K562 (cell line): ENCODE measurements around the gene INCA1. TPM values are rescaled to one million over a fixed set of nuclear protein-coding genes. Genes with fewer than 3 reads are reported as not detected.

ENCODE experiments used
- BDP1 ChIP-seq: IDR thresholded peaks from 3 replicates; pipeline ENCODE4 v1.6.1; 2011; ENCODE audit not compliant: insufficient read length, insufficient read depth
- DPF2 ChIP-seq: fragments of 450-650 bp; IDR thresholded peaks from 2 replicates; pipeline ENCODE4 v1.6.1; 2016
- E2F6 ChIP-seq, 2 experiments: IDR thresholded peaks; 2 replicates each; pipeline ENCODE4 v1.6.1; 2011; ENCODE audit warnings: borderline replicate concordance in 1 of 2, control low read depth in 1 of 2, low read depth in 1 of 2, low read length in 1 of 2, mild to moderate bottlenecking in 1 of 2, mixed read lengths in 1 of 2, moderate library complexity in 1 of 2; ENCODE audit not compliant: insufficient read depth in 1 of 2, insufficient read length in 1 of 2, poor library complexity in 1 of 2, severe bottlenecking in 1 of 2; ENCODE audit errors: extremely low read depth in 1 of 2
- FOXA1 ChIP-seq: fragments of 450-650 bp; IDR thresholded peaks from 2 replicates; pipeline ENCODE4 v1.6.1; 2016; ENCODE audit warnings: mild to moderate bottlenecking, borderline replicate concordance
- FOXJ3 ChIP-seq: sonication (generic); formaldehyde crosslinking; IDR thresholded peaks from 2 replicates; pipeline ENCODE4 v1.4.0; 2020; ENCODE audit warnings: mild to moderate bottlenecking, missing genetic modification reagents
- GATA2 ChIP-seq: sonication (generic); formaldehyde crosslinking; IDR thresholded peaks from 2 replicates; pipeline ENCODE4 v1.4.0; 2020; ENCODE audit warnings: mild to moderate bottlenecking, missing genetic modification reagents
- ILK ChIP-seq: fragments of 450-650 bp; IDR thresholded peaks from 2 replicates; pipeline ENCODE4 v1.6.1; 2016; ENCODE audit warnings: missing genetic modification characterization, low read depth, mild to moderate bottlenecking, missing compliant biosample characterization, moderate library complexity, borderline replicate concordance
- MTA3 ChIP-seq: fragments of 450-650 bp; formaldehyde crosslinking; IDR thresholded peaks from 2 replicates; pipeline ENCODE4 v1.6.1; 2017; ENCODE audit warnings: mild to moderate bottlenecking, borderline replicate concordance
- NCOA2 ChIP-seq, 2 experiments: fragments of 450-650 bp; IDR thresholded peaks; 2 replicates each; pipeline ENCODE4 v1.6.1; 2018; ENCODE audit warnings: mild to moderate bottlenecking in 2 of 2, moderate library complexity in 1 of 2; ENCODE audit not compliant: partially characterized antibody in 2 of 2
- PTBP1 ChIP-seq: fragments of 200-400 bp; formaldehyde crosslinking; IDR thresholded peaks from 2 replicates; pipeline ENCODE4 v1.6.1; 2017; ENCODE audit warnings: low read depth, low read length
- SOX6 ChIP-seq: fragments of 450-650 bp; IDR thresholded peaks from 2 replicates; pipeline ENCODE4 v1.6.1; 2014; ENCODE audit warnings: mild to moderate bottlenecking
- TEAD2 ChIP-seq: fragments of 450-650 bp; IDR thresholded peaks from 2 replicates; pipeline ENCODE4 v1.6.1; 2016; ENCODE audit warnings: missing genetic modification characterization, control low read depth, missing compliant biosample characterization
- TRIM24 ChIP-seq, 2 experiments: fragments of 450-650 bp; IDR thresholded peaks; 2 replicates each; pipeline ENCODE4 v1.6.1; 2016
- TSHZ1 ChIP-seq: fragments of 250-450 bp; sonication (Bioruptor Pico); IDR thresholded peaks from 2 replicates; pipeline ENCODE4 v1.4.0; 2020; ENCODE audit warnings: mild to moderate bottlenecking, moderate library complexity
- U2AF1 ChIP-seq: fragments of 200-400 bp; formaldehyde crosslinking; optimal IDR thresholded peaks from 2 replicates; pipeline ENCODE3; 2017; ENCODE audit warnings: mild to moderate bottlenecking, low read depth, low read length, moderate library complexity
- ZNF12 ChIP-seq: sonication (generic); formaldehyde crosslinking; IDR thresholded peaks from 2 replicates; pipeline ENCODE4 v1.4.0; 2020; ENCODE audit warnings: mild to moderate bottlenecking, missing genetic modification reagents
- ZNF239 ChIP-seq: fragments of 250-450 bp; sonication (Bioruptor Pico); IDR thresholded peaks from 2 replicates; pipeline ENCODE4 v1.4.0; 2020; ENCODE audit warnings: mild to moderate bottlenecking
- ZNF518B ChIP-seq: fragments of 250-450 bp; sonication (Bioruptor Pico); IDR thresholded peaks from 2 replicates; pipeline ENCODE4 v1.5.0; 2021; ENCODE audit warnings: mild to moderate bottlenecking, moderate library complexity
- ZSCAN29 ChIP-seq: fragments of 450-650 bp; IDR thresholded peaks from 2 replicates; pipeline ENCODE4 v1.6.1; 2017
- polyA plus RNA-seq, 8 experiments: library from polyadenylated mRNA; depleted of rRNA in 4 of 8; stranded (reverse) in 5 of 8; unstranded in 3 of 8; fragments of >200 nt; fragmentation: Nextera tagmentation in 2 of 8; fragmentation: Illumina TruSeq in 1 of 8; extraction: Ambion mirVana in 2 of 8; extraction: Trizol in 1 of 8; gene quantifications; 2 replicates each; pipeline versions ENCODE4 v1.2.1 to v1.2.3, GENCODE V29; 2011 to 2014; ENCODE audit warnings: inconsistent platforms in 1 of 8, missing spikeins in 1 of 8
- total RNA-seq, 7 experiments: library from RNA; depleted of rRNA in 6 of 7; stranded (reverse); fragments of >200 nt in 6 of 7; fragmentation: Illumina TruSeq in 2 of 7; extraction: Trizol in 2 of 7; gene quantifications; 2 replicates each; pipeline versions ENCODE4 v1.2.1 to v1.2.3, GENCODE V29; 2011 to 2021; ENCODE audit warnings: low replicate concordance in 1 of 7

INCA1 gene
- total and polyA plus RNA-seq, 9 of the 15 experiments (the other 6 are each of a cell fraction or from before 2014, with no cell fraction given), result 0.08 to 0.50 (median 0.13) TPM; not detected in 4

GRCh38 chr17:4939796-4940554 lies 57.3 kb downstream of the INCA1 start, which contains the start of the genes RNF167 and SLC25A11 (continued):
- no peak for TF ChIP-seq TRIM24 (IDR thresholded peaks at IDR 0.05)
- TF ChIP-seq ZNF12 (CRISPR knock-in tag), result no peak
- no peak for TF ChIP-seq FOXA1
- peak in 1 of 2 experiments; percentile 57 for TF ChIP-seq E2F6 (IDR thresholded peaks at IDR 0.05; ENCODE audit: borderline replicate concordance in 1 of 2, extremely low read depth in 1 of 2, insufficient read depth in 1 of 2, insufficient read length in 1 of 2, low read depth in 1 of 2, low read length in 1 of 2, poor library complexity in 1 of 2, severe bottlenecking in 1 of 2)
- TF ChIP-seq ZSCAN29, result no peak
- no peak for TF ChIP-seq BDP1
- TF ChIP-seq U2AF1, result no peak
- TF ChIP-seq ILK (tag), result no peak
- TF ChIP-seq FOXJ3, result no peak
- no peak for TF ChIP-seq ZNF239
- TF ChIP-seq DPF2, result no peak
- no peak for TF ChIP-seq ZNF518B (CRISPR knock-in tag)
- no peak; the same call in 1 of the 2 replicates for TF ChIP-seq MTA3
- no peak for TF ChIP-seq PTBP1
- TF ChIP-seq TSHZ1 (CRISPR knock-in tag), result no peak
- no peak for TF ChIP-seq GATA2 (CRISPR knock-in tag)
- no peak for TF ChIP-seq SOX6
- no peak for TF ChIP-seq NCOA2 (IDR thresholded peaks at IDR 0.05; ENCODE audit: partially characterized antibody in 2 of 2)
- no peak for TF ChIP-seq TEAD2
